NCI-H1930 (cell line): ENCODE data around the gene P2RY8.
"Not testable (repeated sequence)": the region's sequence is repeated elsewhere in the genome, so short reads cannot be mapped to it uniquely, and the experiment has no call there.

Experiments
- DNase-seq, 2 experiments: peaks; one replicate each; lab custom pipeline; 2025; lab: John Stamatoyannopoulos, UW

The P2RY8 gene

GRCh38 chrX:1444561-1445500, 92.2 kb downstream of the P2RY8 start:
- no peak for DNase-seq

- DNase-seq: no peak
Observed at GRCh38 chrX:1443496-1444075, 93.4 kb downstream of the P2RY8 start.

- no peak for DNase-seq
Observed at GRCh38 chrX:1442724-1443367, 94.1 kb downstream of the P2RY8 start.

- DNase-seq: no peak
Observed at GRCh38 chrX:1442016-1442665, 94.8 kb downstream of the P2RY8 start.

DNA sequence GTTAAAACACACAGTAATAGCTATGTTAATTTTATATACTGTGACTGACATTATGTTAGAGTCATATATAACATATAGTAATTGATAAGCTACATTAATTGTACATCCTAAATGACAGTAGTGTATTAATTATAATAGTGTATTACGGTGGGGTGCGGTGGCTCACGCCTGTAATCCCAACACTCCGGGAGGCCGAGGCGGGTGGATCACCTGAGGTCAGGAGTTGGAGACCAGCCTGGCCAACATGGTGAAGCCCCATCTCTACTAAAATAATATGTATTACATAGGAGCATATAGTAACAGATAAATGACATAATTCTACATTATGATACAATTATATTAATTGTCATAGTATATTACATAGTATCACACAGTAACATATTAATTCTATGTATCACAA, 96.5 kb downstream of the P2RY8 start:
- no peak for DNase-seq

DNA sequence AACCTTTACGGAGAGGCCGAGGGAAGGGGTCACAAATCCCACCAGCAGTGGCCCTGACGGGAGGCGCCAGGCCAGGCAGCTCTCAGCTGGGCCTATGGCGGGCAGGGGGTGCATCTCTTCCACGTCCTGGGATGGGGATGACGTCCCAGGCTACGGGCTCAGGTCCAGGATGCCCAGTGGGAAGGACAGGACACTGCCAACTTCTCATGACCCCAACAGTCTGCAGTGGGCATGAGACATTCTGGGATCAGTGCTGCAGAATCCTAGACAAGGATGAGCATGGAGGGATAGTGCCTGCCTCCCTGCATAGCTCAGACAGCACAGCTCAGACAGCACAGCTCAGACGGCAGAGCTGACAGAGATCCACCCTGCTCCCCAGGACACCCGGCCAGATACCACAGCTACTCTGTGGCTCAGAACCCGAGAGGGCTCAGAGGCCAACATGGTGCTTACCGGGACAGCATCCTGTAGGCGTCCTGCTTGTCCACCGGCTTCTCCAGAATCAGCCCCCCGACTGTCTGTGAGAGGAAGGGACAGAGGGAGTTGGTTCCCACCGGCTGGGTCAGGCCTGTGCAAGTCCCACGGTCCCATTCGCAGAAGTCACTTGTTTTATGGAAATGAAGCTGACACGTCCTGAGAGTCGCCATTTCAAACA, 101.6 kb downstream of the P2RY8 start:
- DNase-seq: no peak

GRCh38 chrX:1434871-1435240, 102.1 kb downstream of the P2RY8 start:
- no peak for DNase-seq

DNA sequence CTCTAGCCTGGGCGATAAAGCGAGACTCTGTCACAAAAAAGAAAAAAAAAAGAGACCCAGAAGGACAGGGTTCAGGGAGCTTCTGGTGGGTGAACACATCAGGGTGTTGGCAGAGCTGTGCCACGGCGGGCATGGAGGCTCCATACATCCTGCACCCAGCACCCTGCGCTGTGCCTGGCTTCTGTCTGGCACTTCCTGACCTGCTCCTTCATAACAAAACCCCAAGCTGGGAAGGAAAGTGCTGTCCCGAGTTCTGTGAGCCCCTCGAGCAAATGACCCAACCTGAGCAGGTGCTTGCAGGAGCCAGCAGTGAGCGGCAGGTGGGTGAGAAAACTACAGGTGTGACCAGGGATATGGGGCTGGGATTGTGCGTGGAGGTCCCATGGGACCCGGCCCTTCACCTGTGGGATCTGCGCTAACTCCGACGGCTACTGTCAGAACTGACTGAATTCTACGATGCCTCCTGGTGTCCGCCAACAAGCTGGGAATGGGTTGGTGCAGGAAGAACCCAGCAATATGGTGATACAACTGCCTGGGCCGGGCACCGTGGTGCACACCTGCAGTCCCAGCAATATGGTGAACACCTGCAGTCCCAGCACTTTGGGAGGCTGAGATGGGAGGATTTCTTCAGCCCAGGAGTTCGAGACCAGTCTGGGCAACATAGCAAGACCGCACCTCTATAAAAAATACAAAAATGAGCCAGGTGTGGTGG, 103.2 kb downstream of the P2RY8 start:
- no peak for DNase-seq

DNA sequence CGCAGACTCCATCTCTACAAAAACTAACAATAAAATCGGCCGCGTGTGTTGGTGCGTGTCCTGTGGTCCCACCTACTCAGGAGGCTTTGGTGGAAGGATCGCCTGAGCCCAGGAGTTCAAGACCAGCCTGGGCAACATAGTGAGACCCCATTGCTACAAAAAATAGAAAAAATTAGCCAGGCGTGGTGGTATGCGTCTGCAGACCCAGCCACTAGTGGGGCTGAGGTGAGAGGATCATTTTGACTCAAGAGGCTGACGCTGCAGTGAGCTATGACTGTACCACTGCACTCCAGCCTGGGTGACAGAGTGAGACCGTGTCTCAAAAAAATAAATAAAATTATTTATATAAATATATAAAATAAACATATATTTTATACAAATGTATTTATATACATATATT, 106.5 kb downstream of the P2RY8 start:
- no peak for DNase-seq

GRCh38 chrX:1427756-1428155, 109.2 kb downstream of the P2RY8 start:
- DNase-seq: no peak

DNA sequence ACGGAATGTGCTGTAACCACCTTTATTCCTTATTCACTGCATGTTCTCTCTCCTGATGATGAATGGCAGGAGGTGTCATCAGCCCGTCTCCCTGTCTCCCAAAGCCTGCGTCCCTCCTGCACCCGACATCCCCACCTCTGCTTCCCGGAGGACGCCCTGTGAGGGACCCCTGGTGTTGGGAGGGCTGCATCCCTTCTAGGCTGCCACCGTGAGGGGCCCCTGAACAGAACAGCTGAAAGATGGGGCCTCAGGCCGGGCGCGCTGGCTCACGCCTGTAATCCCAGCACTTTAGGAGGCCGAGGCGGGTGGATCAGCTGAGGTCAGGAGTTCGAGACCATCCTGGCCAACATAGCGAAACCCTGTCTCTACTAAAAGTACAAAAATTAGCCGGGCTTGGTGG, 110.7 kb downstream of the P2RY8 start:
- DNase-seq: not testable (repeated sequence)

DNA sequence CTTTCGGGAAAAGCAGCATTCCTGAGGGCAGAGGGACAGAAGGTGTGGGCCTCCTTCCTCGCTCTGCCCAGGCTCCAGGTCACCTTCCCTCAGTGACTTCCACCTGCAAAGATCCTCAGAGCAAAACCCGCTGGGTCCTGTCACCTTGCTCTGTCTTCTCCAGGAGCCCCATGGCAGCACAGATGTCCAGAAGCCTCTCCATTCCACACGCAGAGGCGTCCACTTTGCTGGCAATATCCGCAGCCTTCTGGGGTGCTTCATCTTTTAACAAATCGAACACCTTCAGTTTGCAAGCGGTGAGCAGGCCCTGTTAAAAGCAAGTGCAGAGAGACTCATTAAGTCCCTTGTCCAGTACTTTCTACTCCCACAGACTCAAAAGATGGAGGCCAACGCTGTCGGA, 111.6 kb downstream of the P2RY8 start:
- DNase-seq: no peak

- DNase-seq: no peak
Observed at GRCh38 chrX:1424147-1424851, 112.7 kb downstream of the P2RY8 start.

- no peak for DNase-seq
Observed at GRCh38 chrX:1423215-1423614, 113.8 kb downstream of the P2RY8 start.

DNA sequence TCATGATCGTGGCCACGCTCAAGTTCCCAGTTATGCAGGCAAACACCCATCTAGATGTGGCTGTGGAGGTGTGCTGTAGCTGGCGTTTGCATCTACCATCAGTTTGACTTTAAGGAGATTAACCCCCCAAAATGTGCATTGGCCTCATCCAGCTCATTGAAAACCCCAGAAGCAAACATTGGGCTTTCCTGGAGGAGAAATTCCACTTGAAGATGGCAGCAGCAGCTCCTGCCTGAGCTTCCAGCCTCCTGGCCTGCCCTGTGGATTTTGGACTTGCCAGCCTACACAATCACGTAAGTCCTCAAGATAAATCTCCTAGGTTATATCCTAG, 114.9 kb downstream of the P2RY8 start:
- no peak for DNase-seq

GRCh38 chrX:1421433-1422134, 115.4 kb downstream of the P2RY8 start:
- DNase-seq: no peak

DNA sequence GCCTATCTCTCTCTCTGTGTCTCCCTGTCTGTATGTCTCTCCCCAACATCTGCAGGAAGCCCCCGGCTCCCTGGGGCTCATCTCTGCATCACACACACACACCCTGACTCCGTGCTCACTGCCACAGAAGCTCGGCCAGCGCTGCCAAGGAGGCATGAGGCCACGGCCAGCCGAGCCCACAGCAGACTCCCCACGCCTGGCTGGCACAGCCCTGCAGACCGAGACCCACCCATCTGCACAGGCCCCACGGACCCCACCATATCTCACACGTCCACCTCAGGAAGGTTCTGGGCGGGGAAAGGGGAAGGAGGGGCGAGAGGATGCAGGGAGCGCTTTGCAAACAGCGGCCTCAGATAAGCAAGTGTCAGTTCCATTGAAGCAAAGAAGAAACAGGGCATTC, 116.6 kb downstream of the P2RY8 start:
- no peak for DNase-seq

DNA sequence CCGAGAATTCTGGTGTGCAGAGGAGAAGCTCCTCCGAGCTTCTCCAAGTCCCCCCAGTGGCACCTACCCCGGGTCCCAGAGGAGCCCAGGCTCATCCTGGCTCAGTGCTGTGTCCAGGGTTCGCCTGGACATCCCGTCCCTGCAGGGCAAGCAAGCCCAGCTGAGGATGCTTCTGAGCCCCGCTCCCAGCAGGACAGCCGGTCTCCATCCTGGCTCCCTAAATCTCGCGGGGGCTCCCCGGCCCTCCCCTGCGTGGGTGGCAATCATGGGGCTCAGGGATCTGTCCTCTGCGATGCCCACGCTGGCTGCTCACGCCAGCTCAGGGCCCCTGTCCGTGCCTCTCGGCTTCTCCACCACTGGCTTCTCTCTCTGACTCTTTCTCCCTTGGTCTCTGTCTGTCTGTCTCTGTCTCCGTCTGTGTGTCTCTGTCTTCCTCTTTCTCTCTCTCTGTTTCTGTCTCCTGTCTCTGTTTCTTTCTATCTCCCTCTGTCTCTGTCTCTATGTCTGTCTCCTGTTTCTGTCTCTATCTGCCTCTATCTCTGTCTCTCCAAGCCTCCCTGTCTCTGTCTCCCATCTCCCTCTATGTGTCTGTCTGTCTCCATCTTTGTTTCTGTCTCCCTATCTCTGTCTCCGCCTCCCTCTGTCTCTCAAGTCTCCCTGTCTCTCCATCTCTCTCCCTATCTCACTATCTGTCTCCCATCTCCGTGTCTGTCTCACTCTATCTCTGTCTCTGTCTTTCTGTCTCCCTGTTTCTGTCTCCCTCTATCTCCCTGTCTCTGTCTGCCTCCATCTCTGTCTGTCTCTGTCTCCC, 117.2 kb downstream of the P2RY8 start:
- DNase-seq: no peak

GRCh38 chrX:1418901-1419544, 118.0 kb downstream of the P2RY8 start:
- no peak for DNase-seq
